H1 (cell line): Measurements from ENCODE around the gene MAPT.

Experiments
- CEBPB ChIP-seq: IDR thresholded peaks from 2 replicates; pipeline ENCODE4 v1.6.1; 2012; ENCODE audit warnings: low read depth, low read length
- CHD2 ChIP-seq: IDR thresholded peaks from 2 replicates; pipeline ENCODE4 v1.6.1; 2012; ENCODE audit warnings: low read length, improper control_type of control experiment
- CREB1 ChIP-seq: IDR thresholded peaks from 2 replicates; pipeline ENCODE4 v1.6.1; 2012; ENCODE audit warnings: inconsistent platforms
- EZH2 ChIP-seq: fragments of 200-600 bp; sonication (generic); IDR thresholded peaks from 2 replicates; pipeline ENCODE4 v1.7.1; 2012; ENCODE audit warnings: low read depth, mild to moderate bottlenecking, moderate library complexity, low read length, inconsistent platforms; ENCODE audit not compliant: severe bottlenecking
- HDAC6 ChIP-seq: IDR thresholded peaks from one replicate; pipeline ENCODE4 v1.7.1; 2012; ENCODE audit warnings: low read depth, mild to moderate bottlenecking, inconsistent platforms, low read length, moderate library complexity
- JUND ChIP-seq: IDR thresholded peaks from 2 replicates; pipeline ENCODE4 v1.6.1; 2011; ENCODE audit warnings: mild to moderate bottlenecking, improper control_type of control experiment, low read length
- POLR2A ChIP-seq, 2 experiments: IDR thresholded peaks; 1 replicate in 1 of 2; 2 replicates in 1 of 2; pipeline ENCODE4 v1.6.1; 2011; ENCODE audit warnings: low read depth in 2 of 2, low read length in 2 of 2, mild to moderate bottlenecking in 2 of 2; ENCODE audit errors: control extremely low read depth in 1 of 2
- TCF12 ChIP-seq: IDR thresholded peaks from 2 replicates; pipeline ENCODE4 v1.6.1; 2011; ENCODE audit warnings: low read depth, mild to moderate bottlenecking, low read length
- TF ChIP-seq, protein P1 (sequence below): IDR thresholded peaks from 2 replicates; pipeline ENCODE4 v1.6.1; 2011; ENCODE audit warnings: low read length, improper control_type of control experiment
- TF ChIP-seq, protein P2 (sequence below), 3 experiments: IDR thresholded peaks; 1 replicate in 2 of 3; 2 replicates in 1 of 3; pipeline versions ENCODE4 v1.5.1 to v1.6.1; 2011; ENCODE audit warnings: low read length in 3 of 3, mild to moderate bottlenecking in 3 of 3, inconsistent platforms in 2 of 3, low read depth in 1 of 3, moderate library complexity in 1 of 3; ENCODE audit not compliant: insufficient read depth in 1 of 3; ENCODE audit errors: control extremely low read depth in 1 of 3

DNA sequence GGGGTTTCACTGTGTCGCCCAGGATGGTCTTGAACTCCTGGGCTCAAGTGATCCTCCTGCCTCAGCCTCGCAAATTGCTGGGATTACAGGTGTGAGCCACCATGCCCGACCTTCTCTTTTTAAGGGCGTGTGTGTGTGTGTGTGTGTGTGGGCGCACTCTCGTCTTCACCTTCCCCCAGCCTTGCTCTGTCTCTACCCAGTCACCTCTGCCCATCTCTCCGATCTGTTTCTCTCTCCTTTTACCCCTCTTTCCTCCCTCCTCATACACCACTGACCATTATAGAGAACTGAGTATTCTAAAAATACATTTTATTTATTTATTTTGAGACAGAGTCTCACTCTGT lies 108.6 kb downstream of the MAPT start:
- TF ChIP-seq POLR2A (IDR thresholded peaks at IDR 0.05; ENCODE audit: control extremely low read depth in 1 of 2, low read depth in 2 of 2, low read length in 2 of 2) (no peak), CEBPB (no peak), TCF12 (no peak), CHD2 (no peak), HDAC6 (no peak), CREB1 (no peak), EZH2 (no peak), JUND (no peak)
- TF ChIP-seq, protein P1, sequence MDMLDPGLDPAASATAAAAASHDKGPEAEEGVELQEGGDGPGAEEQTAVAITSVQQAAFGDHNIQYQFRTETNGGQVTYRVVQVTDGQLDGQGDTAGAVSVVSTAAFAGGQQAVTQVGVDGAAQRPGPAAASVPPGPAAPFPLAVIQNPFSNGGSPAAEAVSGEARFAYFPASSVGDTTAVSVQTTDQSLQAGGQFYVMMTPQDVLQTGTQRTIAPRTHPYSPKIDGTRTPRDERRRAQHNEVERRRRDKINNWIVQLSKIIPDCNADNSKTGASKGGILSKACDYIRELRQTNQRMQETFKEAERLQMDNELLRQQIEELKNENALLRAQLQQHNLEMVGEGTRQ: no peak
- TF ChIP-seq, protein P2, sequence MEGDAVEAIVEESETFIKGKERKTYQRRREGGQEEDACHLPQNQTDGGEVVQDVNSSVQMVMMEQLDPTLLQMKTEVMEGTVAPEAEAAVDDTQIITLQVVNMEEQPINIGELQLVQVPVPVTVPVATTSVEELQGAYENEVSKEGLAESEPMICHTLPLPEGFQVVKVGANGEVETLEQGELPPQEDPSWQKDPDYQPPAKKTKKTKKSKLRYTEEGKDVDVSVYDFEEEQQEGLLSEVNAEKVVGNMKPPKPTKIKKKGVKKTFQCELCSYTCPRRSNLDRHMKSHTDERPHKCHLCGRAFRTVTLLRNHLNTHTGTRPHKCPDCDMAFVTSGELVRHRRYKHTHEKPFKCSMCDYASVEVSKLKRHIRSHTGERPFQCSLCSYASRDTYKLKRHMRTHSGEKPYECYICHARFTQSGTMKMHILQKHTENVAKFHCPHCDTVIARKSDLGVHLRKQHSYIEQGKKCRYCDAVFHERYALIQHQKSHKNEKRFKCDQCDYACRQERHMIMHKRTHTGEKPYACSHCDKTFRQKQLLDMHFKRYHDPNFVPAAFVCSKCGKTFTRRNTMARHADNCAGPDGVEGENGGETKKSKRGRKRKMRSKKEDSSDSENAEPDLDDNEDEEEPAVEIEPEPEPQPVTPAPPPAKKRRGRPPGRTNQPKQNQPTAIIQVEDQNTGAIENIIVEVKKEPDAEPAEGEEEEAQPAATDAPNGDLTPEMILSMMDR (IDR thresholded peaks at IDR 0.05; ENCODE audit: control extremely low read depth in 1 of 3, insufficient read depth in 1 of 3, low read depth in 1 of 3, low read length in 3 of 3): no peak
